ENCODE results near the gene NBAS.

DNA sequence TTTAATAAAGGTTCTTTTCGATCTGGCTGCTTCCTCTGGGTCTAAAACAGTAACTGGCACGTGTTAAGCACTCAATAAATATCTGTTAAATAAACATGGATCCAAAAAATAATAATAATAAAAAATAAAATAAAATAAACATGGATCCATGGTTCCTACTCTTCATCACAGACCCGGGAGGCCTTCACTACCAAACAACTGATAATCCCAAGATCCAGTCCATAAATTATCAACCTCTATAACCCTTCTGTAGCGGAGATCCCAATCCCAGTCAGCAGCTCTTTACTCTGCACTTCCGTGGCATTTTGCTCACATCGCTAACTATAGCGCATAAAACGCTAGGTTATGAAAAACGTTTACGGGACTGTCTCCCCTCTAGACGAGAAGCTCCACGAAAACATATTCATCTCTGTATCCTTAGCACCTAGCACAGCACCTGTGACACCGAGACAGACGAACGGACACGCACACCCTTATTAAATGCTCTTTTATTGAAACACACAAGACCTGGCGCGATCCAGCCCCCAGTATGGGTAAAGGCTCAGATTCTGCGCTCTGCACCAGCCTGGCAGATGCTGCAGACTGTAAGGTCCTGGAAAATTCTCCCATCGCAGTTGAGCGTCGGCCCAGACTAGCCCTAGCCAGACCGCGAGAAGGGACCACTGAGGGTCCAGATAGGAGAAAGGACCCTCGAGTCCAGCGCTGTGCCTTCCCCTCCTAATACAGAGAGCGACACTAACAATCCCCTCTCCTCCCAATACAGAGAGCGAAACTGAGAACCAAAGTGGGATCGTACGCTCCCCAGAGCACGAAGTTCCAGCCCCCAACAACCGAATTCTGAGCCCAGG lies 770 bp downstream of the NBAS start:
- TF ChIP-seq EZH2 (IDR thresholded peaks at IDR 0.05; ENCODE audit: low read length, missing control alignments) = no peak
- TF ChIP-seq, protein P1, sequence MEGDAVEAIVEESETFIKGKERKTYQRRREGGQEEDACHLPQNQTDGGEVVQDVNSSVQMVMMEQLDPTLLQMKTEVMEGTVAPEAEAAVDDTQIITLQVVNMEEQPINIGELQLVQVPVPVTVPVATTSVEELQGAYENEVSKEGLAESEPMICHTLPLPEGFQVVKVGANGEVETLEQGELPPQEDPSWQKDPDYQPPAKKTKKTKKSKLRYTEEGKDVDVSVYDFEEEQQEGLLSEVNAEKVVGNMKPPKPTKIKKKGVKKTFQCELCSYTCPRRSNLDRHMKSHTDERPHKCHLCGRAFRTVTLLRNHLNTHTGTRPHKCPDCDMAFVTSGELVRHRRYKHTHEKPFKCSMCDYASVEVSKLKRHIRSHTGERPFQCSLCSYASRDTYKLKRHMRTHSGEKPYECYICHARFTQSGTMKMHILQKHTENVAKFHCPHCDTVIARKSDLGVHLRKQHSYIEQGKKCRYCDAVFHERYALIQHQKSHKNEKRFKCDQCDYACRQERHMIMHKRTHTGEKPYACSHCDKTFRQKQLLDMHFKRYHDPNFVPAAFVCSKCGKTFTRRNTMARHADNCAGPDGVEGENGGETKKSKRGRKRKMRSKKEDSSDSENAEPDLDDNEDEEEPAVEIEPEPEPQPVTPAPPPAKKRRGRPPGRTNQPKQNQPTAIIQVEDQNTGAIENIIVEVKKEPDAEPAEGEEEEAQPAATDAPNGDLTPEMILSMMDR (conservative IDR thresholded peaks at IDR 0.05 in 1 of 2, IDR thresholded peaks at IDR 0.05 in 1 of 2; ENCODE audit: low read depth in 1 of 2, low read length in 2 of 2) = no peak
